Nephron progenitor cell (in vitro differentiated cells): ENCODE results near the gene CIDEC.
A peak's percentile ranks its signal among the peaks of the same experiment; 100 is the strongest.

Experiments used
- DNase-seq: peaks from one replicate; pipeline ENCODE4 v3.0.0; 2021
- H3K27ac Mint-ChIP-seq: 2 replicates; pipeline ENCODE4 v1.8.0; 2021; ENCODE audit warnings: mild to moderate bottlenecking, moderate library complexity, mixed read lengths
- H3K27me3 Mint-ChIP-seq: 2 replicates; pipeline ENCODE4 v1.8.0; 2021; ENCODE audit warnings: mild to moderate bottlenecking, low read depth, mixed read lengths; ENCODE audit not compliant: poor library complexity
- H3K36me3 Mint-ChIP-seq: 2 replicates; pipeline ENCODE4 v1.8.0; 2021; ENCODE audit warnings: low read depth, mixed read lengths
- H3K4me1 Mint-ChIP-seq: 2 replicates; pipeline ENCODE4 v1.8.0; 2021; ENCODE audit warnings: mixed read lengths
- H3K4me3 Mint-ChIP-seq: 2 replicates; pipeline ENCODE4 v1.8.0; 2021; ENCODE audit warnings: mild to moderate bottlenecking, moderate library complexity, mixed read lengths
- H3K9me3 Mint-ChIP-seq: 2 replicates; pipeline ENCODE4 v1.8.0; 2021; ENCODE audit warnings: mild to moderate bottlenecking, moderate library complexity, mixed read lengths
- TF ChIP-seq, protein P1 (sequence below): fragments of 200-600 bp; sonication (generic); IDR thresholded peaks from 2 replicates; pipeline ENCODE4 v1.5.0; 2021; ENCODE audit warnings: antibody characterized with exemption

The CIDEC gene

GRCh38 chr3:9916346-9916733 is 36.3 kb upstream of the CIDEC start:
- no peak overlapping the region for H3K27ac Mint-ChIP-seq
- peak overlapping the region; percentile 86 for H3K4me3 Mint-ChIP-seq
- peaks cover 34% of the 10 kb centered on the region for H3K4me1 Mint-ChIP-seq
- no peaks in the 10 kb centered on the region for H3K9me3 Mint-ChIP-seq
- no peak for DNase-seq
- no peaks in the 10 kb centered on the region for H3K36me3 Mint-ChIP-seq
- H3K27me3 Mint-ChIP-seq, result peaks cover 8% of the 10 kb centered on the region
- TF ChIP-seq, protein P1, sequence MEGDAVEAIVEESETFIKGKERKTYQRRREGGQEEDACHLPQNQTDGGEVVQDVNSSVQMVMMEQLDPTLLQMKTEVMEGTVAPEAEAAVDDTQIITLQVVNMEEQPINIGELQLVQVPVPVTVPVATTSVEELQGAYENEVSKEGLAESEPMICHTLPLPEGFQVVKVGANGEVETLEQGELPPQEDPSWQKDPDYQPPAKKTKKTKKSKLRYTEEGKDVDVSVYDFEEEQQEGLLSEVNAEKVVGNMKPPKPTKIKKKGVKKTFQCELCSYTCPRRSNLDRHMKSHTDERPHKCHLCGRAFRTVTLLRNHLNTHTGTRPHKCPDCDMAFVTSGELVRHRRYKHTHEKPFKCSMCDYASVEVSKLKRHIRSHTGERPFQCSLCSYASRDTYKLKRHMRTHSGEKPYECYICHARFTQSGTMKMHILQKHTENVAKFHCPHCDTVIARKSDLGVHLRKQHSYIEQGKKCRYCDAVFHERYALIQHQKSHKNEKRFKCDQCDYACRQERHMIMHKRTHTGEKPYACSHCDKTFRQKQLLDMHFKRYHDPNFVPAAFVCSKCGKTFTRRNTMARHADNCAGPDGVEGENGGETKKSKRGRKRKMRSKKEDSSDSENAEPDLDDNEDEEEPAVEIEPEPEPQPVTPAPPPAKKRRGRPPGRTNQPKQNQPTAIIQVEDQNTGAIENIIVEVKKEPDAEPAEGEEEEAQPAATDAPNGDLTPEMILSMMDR, result no peak

- Mint-ChIP-seq H3K9me3 (no peaks in the 10 kb centered on the region), H3K27me3 (peaks cover 8% of the 10 kb centered on the region), H3K36me3 (no peaks in the 10 kb centered on the region), H3K27ac (no peak overlapping the region), H3K4me1 (peaks cover 38% of the 10 kb centered on the region), H3K4me3 (peak overlapping the region; percentile 86)
- TF ChIP-seq, protein P1, result no peak
- DNase-seq, result peak; percentile 72
These were observed 35.4 kb upstream of the CIDEC start for GRCh38 chr3:9915254-9916141.

- Mint-ChIP-seq H3K9me3 (no peaks in the 10 kb centered on the region), H3K4me1 (peaks cover 41% of the 10 kb centered on the region), H3K4me3 (peak overlapping the region; percentile 52), H3K27me3 (peaks cover 6% of the 10 kb centered on the region), H3K36me3 (no peaks in the 10 kb centered on the region), H3K27ac (no peak overlapping the region)
- DNase-seq, result no peak
- TF ChIP-seq, protein P1, result no peak
These were observed 34.7 kb upstream of the CIDEC start for GRCh38 chr3:9914559-9915253.

GRCh38 chr3:9914011-9914410 is 34.0 kb upstream of the CIDEC start:
- Mint-ChIP-seq H3K27me3 (peaks cover 1% of the 10 kb centered on the region), H3K27ac (no peak overlapping the region), H3K9me3 (no peaks in the 10 kb centered on the region), H3K4me1 (peaks cover 44% of the 10 kb centered on the region), H3K4me3 (no peak overlapping the region), H3K36me3 (no peaks in the 10 kb centered on the region)
- no peak for DNase-seq
- TF ChIP-seq, protein P1, result no peak

DNA sequence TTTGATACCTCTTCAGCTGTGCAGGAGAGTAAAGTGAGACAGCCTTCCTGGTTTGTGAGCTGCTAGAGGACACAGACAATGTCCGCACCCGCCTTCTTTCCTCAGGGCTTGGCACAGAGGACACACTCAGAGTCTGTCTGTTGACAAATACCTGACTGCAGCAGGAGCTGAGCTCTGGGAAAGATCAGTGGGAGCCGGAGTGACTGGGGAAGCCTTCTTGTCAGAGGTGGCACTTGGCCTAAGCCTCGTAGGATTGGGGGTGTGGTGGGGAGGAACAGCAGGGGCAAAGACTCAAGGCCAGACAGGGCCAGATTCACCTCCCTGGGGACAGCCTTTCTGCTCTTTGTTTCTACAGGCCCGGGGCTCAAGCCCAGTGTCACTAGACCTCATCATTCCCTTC is 33.5 kb upstream of the CIDEC start:
- no peaks in the 10 kb centered on the region for H3K36me3 Mint-ChIP-seq
- H3K9me3 Mint-ChIP-seq, result no peaks in the 10 kb centered on the region
- H3K4me3 Mint-ChIP-seq, result no peak overlapping the region
- DNase-seq, result no peak
- no peak overlapping the region for H3K27ac Mint-ChIP-seq
- H3K27me3 Mint-ChIP-seq, result no peaks in the 10 kb centered on the region
- TF ChIP-seq, protein P1, result no peak
- peaks cover 44% of the 10 kb centered on the region for H3K4me1 Mint-ChIP-seq
